Adrenal gland (tissue), 12 donors: ENCODE measurements around the gene RIN2. TPM values are rescaled to one million over a fixed set of nuclear protein-coding genes. Genes with fewer than 3 reads are reported as not detected.

Experiments
- DNase-seq, 7 donors: peaks; one replicate each; pipeline ENCODE4 v3.0.0-alpha.2; 2019 to 2020
- H3K27ac ChIP-seq, 5 donors: fragments of 200-600 bp; sonication (generic) in 4 of 5; 1 replicate in 3 of 5; 2 replicates in 2 of 5; pipeline versions ENCODE4 v1.5.1 to v1.8.0; 2016 to 2020; ENCODE audit warnings: mild to moderate bottlenecking in 1 of 5
- H3K27me3 ChIP-seq: fragments of 200-600 bp; 2 replicates; pipeline ENCODE4 v1.8.0; 2021
- H3K36me3 ChIP-seq, 2 donors: fragments of 200-600 bp; replicated peaks in 1 of 2; 1 replicate in 1 of 2; 2 replicates in 1 of 2; pipeline versions ENCODE4 v1.5.1 to v1.8.0; 2018 to 2022
- H3K4me1 ChIP-seq, 2 donors: fragments of 200-600 bp; replicated peaks in 1 of 2; 1 replicate in 1 of 2; 2 replicates in 1 of 2; pipeline versions ENCODE4 v1.5.1 to v1.8.0; 2018 to 2021
- H3K4me3 ChIP-seq, 4 donors: fragments of 200-600 bp; sonication (generic) in 3 of 4; one replicate each; pipeline ENCODE4 v1.5.1; 2016 to 2018
- H3K9me3 ChIP-seq, 3 donors: fragments of 200-600 bp; sonication (generic) in 1 of 3; replicated peaks in 1 of 3; 1 replicate in 2 of 3; 2 replicates in 1 of 3; pipeline versions ENCODE4 v1.5.1 to v1.8.0; 2016 to 2021
- POLR2A ChIP-seq, 2 donors: fragments of 450-650 bp; IDR thresholded peaks; one replicate each; pipeline ENCODE4 v1.6.1; 2017; ENCODE audit warnings: antibody characterized with exemption in 2 of 2, mild to moderate bottlenecking in 2 of 2, moderate library complexity in 1 of 2
- WGBS, 4 donors: extraction: QIAGEN DNeasy Blood & Tissue Kit in 2 of 4; methylation state at CpG; one replicate each; pipeline versions ENCODE4 v1.1.5 to v1.1.7; 2013 to 2017; 5-methylcytosine and 5-hydroxymethylcytosine counted together
- intact Hi-C, 2 donors: fragments of 100-400 bp; cut with DNase I; formaldehyde crosslinking; loops; one replicate each; pipeline versions ENCODE4 v1.14.1 to v1.15.0; 2022 to 2023
- polyA plus RNA-seq, 3 donors: library from polyadenylated mRNA; stranded (reverse); fragments of 200-250 nt in 2 of 3; fragments of 350-450 nt in 1 of 3; fragmentation: Illumina TruSeq in 1 of 3; extraction: RNeasy Lipid Tissue Mini Kit (QIAGEN cat#74804) in 1 of 3; gene quantifications; one replicate each; pipeline ENCODE4 v1.2.3, GENCODE V29; 2013 to 2014
- total RNA-seq, 9 donors: library from RNA; depleted of rRNA in 4 of 9; stranded (reverse); fragments of >200 nt in 4 of 9; fragments of 120-200 nt in 1 of 9; fragmentation: NEBNext Ultra II Directional in 1 of 9; extraction: Animal tissue kit (Norgen Biotek cat#: 25700) in 1 of 9; gene quantifications; one replicate each; pipeline versions ENCODE4 v1.1.0 to v1.2.4, GENCODE V29; 2013 to 2023
- TF ChIP-seq, protein P1 (sequence below), 6 experiments: fragments of 450-650 bp in 4 of 6; fragments of 200-600 bp in 2 of 6; sonication (generic) in 1 of 6; IDR thresholded peaks; 1 replicate in 5 of 6; 2 replicates in 1 of 6; pipeline versions ENCODE4 v1.5.1 to v1.8.0; 2016 to 2021; ENCODE audit warnings: antibody characterized with exemption in 6 of 6, mild to moderate bottlenecking in 2 of 6, moderate library complexity in 1 of 6
- donor health status: healthy with polysubstance abuse.
- donor health status: Bipolar disorder and iron deficiency.
- donor health status: DM: yes; HTN: yes; CAD: no.
- donor health status: DM: no; HTN: no; CAD: no.
- donor health status: DM: no; HTN: no; CAD: no.
- donor health status: DM: yes; HTN: yes; CAD: no.

Gene RIN2
- total and polyA plus RNA-seq, 12 donors, result 6.9 to 68.8 (median 40.6) TPM

- peaks cover 6 to 14% of the 10 kb centered on the region in 2 donors for H3K4me1 ChIP-seq
- DNase-seq, result peak in 3 of 7 donors; percentile 14 to 40 (median 34)
- H3K27ac ChIP-seq, result no peak overlapping the region
- H3K36me3 ChIP-seq, result no peaks in the 10 kb centered on the region
- 46 to 55% (median 50%) methylated on average over 4 of the region's 4 CpGs for WGBS, 4 donors
- no peaks in the 10 kb centered on the region for H3K27me3 ChIP-seq
- H3K9me3 ChIP-seq, result no peaks in the 10 kb centered on the region
- H3K4me3 ChIP-seq, result no peak overlapping the region
- TF ChIP-seq POLR2A (IDR thresholded peaks at IDR 0.05), result no peak
- TF ChIP-seq, protein P1, sequence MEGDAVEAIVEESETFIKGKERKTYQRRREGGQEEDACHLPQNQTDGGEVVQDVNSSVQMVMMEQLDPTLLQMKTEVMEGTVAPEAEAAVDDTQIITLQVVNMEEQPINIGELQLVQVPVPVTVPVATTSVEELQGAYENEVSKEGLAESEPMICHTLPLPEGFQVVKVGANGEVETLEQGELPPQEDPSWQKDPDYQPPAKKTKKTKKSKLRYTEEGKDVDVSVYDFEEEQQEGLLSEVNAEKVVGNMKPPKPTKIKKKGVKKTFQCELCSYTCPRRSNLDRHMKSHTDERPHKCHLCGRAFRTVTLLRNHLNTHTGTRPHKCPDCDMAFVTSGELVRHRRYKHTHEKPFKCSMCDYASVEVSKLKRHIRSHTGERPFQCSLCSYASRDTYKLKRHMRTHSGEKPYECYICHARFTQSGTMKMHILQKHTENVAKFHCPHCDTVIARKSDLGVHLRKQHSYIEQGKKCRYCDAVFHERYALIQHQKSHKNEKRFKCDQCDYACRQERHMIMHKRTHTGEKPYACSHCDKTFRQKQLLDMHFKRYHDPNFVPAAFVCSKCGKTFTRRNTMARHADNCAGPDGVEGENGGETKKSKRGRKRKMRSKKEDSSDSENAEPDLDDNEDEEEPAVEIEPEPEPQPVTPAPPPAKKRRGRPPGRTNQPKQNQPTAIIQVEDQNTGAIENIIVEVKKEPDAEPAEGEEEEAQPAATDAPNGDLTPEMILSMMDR (IDR thresholded peaks at IDR 0.05), result no peak
- intact Hi-C loops, result no loop called here
Measured at GRCh38 chr20:19737025-19737424, 21.0 kb upstream of the RIN2 start.

- no peak for DNase-seq
- no peaks in the 10 kb centered on the region for H3K27me3 ChIP-seq
- no peaks in the 10 kb centered on the region for H3K36me3 ChIP-seq
- intact Hi-C loops, result no loop called here
- no peaks in the 10 kb centered on the region for H3K9me3 ChIP-seq
- no peak for TF ChIP-seq POLR2A (IDR thresholded peaks at IDR 0.05)
- TF ChIP-seq, protein P1 (IDR thresholded peaks at IDR 0.05), result no peak
- H3K4me3 ChIP-seq, result no peak overlapping the region
- 80 to 89% (median 82%) methylated on average over 5 of the region's 5 CpGs for WGBS, 4 donors
- no peak overlapping the region for H3K27ac ChIP-seq
- H3K4me1 ChIP-seq, result peaks cover 6 to 14% of the 10 kb centered on the region in 2 donors
Measured at GRCh38 chr20:19738951-19739350, 19.1 kb upstream of the RIN2 start.

GRCh38 chr20:19739351-19739750 is 18.7 kb upstream of the RIN2 start:
- no peaks in the 10 kb centered on the region for H3K27me3 ChIP-seq
- WGBS, 4 donors, result 84 to 92% (median 89%) methylated on average over 10 of the region's 10 CpGs
- no peak overlapping the region for H3K4me3 ChIP-seq
- no peak for DNase-seq
- no peaks in the 10 kb centered on the region for H3K9me3 ChIP-seq
- H3K36me3 ChIP-seq, result no peaks in the 10 kb centered on the region
- intact Hi-C loops, result no loop called here
- peaks cover 6 to 14% of the 10 kb centered on the region in 2 donors for H3K4me1 ChIP-seq
- no peak overlapping the region for H3K27ac ChIP-seq
- TF ChIP-seq POLR2A (IDR thresholded peaks at IDR 0.05), result no peak
- TF ChIP-seq, protein P1 (IDR thresholded peaks at IDR 0.05), result no peak

DNA sequence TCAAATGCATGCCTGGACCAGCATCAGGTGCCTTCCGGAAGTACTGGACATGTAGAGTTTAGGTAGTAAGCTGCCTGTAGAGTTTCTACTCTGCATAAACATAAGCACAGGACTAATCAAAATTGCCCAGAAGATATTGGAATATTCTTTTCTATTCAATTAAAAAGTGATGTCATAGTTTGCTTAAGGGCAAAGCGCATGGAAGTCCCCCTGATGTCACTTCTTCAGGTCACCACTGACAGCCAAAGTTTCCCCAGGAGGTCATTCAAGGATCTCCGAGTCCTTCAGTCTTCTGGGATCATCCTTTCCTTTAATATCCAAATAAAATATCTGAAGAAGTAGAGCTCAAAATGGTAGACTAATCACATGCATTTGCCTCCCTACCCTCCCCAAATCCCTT is 17.5 kb upstream of the RIN2 start:
- WGBS, 4 donors, result 61 to 79% (median 72%) methylated on average over 3 of the region's 3 CpGs
- no peaks in the 10 kb centered on the region for H3K36me3 ChIP-seq
- intact Hi-C loops, result no loop called here
- TF ChIP-seq, protein P1 (IDR thresholded peaks at IDR 0.05), result no peak
- no peak for TF ChIP-seq POLR2A (IDR thresholded peaks at IDR 0.05)
- no peak for DNase-seq
- H3K27ac ChIP-seq, result no peak overlapping the region
- H3K27me3 ChIP-seq, result no peaks in the 10 kb centered on the region
- no peaks in the 10 kb centered on the region for H3K9me3 ChIP-seq
- H3K4me3 ChIP-seq, result no peak overlapping the region
- peaks cover 3 to 4% of the 10 kb centered on the region in 2 donors for H3K4me1 ChIP-seq
